PFSK-1 (cell line): Measurements from ENCODE around the gene BMX.

Experiments
- FOXP2 ChIP-seq: optimal IDR thresholded peaks from 2 replicates; pipeline ENCODE3; 2011; ENCODE audit warnings: borderline replicate concordance, control low read depth, inconsistent platforms; ENCODE audit not compliant: insufficient read depth; ENCODE audit errors: extremely low read length, extremely low read depth
- POLR2AphosphoS5 ChIP-seq: IDR thresholded peaks from 2 replicates; pipeline ENCODE4 v1.6.1; 2012; ENCODE audit warnings: low read depth, mild to moderate bottlenecking, control low read depth, low read length, moderate library complexity
- SIN3A ChIP-seq: IDR thresholded peaks from 2 replicates; pipeline ENCODE4 v1.6.1; 2012; ENCODE audit warnings: mild to moderate bottlenecking, low read length, moderate library complexity, borderline replicate concordance; ENCODE audit not compliant: insufficient read depth
- TAF1 ChIP-seq: IDR thresholded peaks from 2 replicates; pipeline ENCODE4 v1.6.1; 2012; ENCODE audit warnings: low read length, control low read depth, borderline replicate concordance; ENCODE audit not compliant: insufficient read depth
- TF ChIP-seq, protein P1 (sequence below), 2 experiments: IDR thresholded peaks; 2 replicates each; pipeline versions ENCODE4 v1.6.1 to v1.8.0; 2011 to 2012; ENCODE audit warnings: low read depth in 2 of 2, low read length in 2 of 2, control low read depth in 1 of 2, inconsistent platforms in 1 of 2, mild to moderate bottlenecking in 1 of 2, moderate library complexity in 1 of 2; ENCODE audit not compliant: insufficient read depth in 1 of 2

Gene BMX

DNA sequence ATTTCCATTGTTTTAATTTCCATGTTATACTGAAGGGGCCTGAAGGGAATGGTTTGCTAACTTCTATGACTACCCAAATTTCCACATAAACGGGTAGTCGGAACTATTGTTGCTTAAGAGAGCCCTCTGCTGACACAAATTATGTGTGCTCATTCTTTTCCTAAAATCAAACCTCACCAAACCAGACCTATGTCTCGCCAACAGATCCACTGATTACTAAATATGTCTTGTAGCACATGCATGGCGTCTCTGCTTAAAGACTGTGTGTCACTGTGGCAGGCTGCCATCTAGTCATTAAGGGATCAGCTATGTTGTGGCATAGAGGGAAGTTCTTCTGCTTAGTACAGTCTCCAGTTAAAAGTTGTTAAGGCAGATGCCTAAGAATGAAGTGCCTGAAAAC is 32.6 kb upstream of the BMX start:
- TF ChIP-seq POLR2AphosphoS5 (no peak), TAF1 (no peak), FOXP2 (no peak), SIN3A (no peak)
- TF ChIP-seq, protein P1, sequence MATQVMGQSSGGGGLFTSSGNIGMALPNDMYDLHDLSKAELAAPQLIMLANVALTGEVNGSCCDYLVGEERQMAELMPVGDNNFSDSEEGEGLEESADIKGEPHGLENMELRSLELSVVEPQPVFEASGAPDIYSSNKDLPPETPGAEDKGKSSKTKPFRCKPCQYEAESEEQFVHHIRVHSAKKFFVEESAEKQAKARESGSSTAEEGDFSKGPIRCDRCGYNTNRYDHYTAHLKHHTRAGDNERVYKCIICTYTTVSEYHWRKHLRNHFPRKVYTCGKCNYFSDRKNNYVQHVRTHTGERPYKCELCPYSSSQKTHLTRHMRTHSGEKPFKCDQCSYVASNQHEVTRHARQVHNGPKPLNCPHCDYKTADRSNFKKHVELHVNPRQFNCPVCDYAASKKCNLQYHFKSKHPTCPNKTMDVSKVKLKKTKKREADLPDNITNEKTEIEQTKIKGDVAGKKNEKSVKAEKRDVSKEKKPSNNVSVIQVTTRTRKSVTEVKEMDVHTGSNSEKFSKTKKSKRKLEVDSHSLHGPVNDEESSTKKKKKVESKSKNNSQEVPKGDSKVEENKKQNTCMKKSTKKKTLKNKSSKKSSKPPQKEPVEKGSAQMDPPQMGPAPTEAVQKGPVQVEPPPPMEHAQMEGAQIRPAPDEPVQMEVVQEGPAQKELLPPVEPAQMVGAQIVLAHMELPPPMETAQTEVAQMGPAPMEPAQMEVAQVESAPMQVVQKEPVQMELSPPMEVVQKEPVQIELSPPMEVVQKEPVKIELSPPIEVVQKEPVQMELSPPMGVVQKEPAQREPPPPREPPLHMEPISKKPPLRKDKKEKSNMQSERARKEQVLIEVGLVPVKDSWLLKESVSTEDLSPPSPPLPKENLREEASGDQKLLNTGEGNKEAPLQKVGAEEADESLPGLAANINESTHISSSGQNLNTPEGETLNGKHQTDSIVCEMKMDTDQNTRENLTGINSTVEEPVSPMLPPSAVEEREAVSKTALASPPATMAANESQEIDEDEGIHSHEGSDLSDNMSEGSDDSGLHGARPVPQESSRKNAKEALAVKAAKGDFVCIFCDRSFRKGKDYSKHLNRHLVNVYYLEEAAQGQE (IDR thresholded peaks at IDR 0.05; ENCODE audit: insufficient read depth in 1 of 2, low read depth in 2 of 2, low read length in 2 of 2), result no peak

DNA sequence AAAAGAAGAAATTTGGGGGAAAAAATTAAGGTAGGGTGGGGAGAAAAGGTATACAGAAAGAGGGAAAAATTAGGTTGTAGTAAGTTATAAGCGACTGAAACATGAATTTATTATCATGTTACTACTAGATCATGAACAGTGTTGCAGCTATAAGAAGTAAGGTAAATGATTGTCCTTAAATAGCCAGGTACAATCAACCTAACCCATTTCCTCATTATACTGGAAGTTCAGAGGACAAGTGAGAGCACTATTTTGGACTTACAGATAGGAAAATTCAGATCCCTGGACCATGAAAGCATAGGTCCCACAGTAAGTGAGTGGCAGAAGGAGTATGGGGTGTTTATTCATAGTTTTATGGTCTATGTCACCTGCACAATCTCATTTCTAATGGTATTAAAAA is 31.0 kb upstream of the BMX start:
- no peak for TF ChIP-seq FOXP2
- no peak for TF ChIP-seq POLR2AphosphoS5
- no peak for TF ChIP-seq SIN3A
- no peak for TF ChIP-seq TAF1
- TF ChIP-seq, protein P1 (IDR thresholded peaks at IDR 0.05; ENCODE audit: insufficient read depth in 1 of 2, low read depth in 2 of 2, low read length in 2 of 2), result no peak

DNA sequence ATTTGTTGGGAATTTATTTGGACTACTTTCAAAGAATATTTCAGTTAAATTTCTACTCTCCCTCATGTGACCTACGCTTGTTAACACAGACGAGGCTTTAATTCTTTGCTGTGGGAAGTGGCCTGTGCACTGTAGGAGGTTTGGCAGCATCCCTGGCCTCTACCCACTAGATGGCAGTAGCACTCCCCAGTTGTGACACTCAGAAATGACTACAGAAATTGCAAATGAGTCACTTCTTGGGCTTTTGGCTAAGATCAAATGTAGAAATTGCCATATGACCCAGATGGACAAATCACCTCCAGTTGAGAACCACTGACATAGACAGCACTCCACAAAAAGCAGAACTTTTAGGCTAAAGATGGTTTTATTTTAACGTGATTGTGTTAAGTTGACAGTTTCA is 29.6 kb upstream of the BMX start:
- TF ChIP-seq, protein P1 (IDR thresholded peaks at IDR 0.05; ENCODE audit: insufficient read depth in 1 of 2, low read depth in 2 of 2, low read length in 2 of 2), result no peak
- TF ChIP-seq SIN3A (no peak), POLR2AphosphoS5 (no peak), TAF1 (no peak), FOXP2 (no peak)

DNA sequence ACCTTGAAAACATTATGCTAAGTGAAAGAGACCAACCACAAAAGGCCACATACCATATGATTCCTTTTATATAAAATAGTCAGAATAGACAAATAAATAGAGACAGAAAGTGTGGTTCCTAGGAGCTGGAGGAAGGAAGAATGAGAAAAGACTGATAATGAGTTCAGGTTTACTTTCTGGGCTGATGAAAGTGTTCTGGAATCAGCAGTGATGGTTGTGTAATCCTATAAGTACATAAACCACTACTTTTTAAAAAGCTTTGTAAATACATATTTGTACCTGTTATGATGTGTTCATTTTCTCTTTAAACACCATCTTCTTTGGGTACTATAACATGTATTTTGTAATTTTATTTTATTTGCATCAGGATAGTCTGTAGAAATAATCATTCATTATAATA is 28.1 kb upstream of the BMX start:
- TF ChIP-seq SIN3A (no peak), TAF1 (no peak), FOXP2 (no peak), POLR2AphosphoS5 (no peak)

DNA sequence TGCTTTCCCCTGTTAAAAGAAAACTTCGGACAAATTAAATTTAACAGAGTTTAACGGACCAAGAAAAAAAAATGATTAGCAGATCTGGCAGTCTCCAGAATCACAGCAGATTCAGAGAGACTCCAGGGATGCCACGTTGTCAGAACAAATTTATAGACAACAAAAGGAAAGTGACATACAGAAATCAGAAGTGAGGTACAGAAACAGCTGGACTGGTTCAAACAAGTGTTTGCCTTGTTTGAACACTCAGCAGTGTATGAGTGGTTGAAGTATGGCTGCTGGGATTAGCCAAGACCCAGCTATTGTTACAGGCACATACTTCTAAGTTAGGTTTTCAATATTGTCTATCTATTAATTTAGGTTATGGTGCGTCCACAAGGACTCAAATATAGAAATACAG is 26.6 kb upstream of the BMX start:
- TF ChIP-seq, protein P1 (IDR thresholded peaks at IDR 0.05; ENCODE audit: insufficient read depth in 1 of 2, low read depth in 2 of 2, low read length in 2 of 2), result no peak

DNA sequence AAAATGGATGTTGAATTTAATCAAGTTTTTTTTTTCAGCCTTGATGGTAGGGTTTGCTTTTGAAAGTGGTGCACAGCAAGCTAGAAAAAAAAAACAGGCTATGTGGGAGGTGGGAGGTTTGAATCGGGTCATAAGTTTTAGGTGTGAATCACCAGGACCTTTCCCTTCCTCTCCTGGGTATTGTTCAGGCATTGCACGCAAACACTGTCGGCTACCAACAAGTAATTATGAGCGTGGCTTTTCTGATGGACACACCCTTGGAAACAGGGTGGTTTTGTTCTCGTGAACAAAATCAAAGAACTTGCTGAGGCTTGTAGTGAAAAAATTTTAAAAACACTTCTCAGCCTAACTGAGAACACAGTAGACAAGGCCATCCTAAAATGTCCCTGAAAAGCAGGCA is 25.6 kb upstream of the BMX start:
- TF ChIP-seq POLR2AphosphoS5 (no peak), TAF1 (no peak), SIN3A (no peak), FOXP2 (no peak)
- TF ChIP-seq, protein P1 (IDR thresholded peaks at IDR 0.05; ENCODE audit: insufficient read depth in 1 of 2, low read depth in 2 of 2, low read length in 2 of 2), result no peak
